ENCODE results near the gene GREB1.

Gene GREB1

DNA sequence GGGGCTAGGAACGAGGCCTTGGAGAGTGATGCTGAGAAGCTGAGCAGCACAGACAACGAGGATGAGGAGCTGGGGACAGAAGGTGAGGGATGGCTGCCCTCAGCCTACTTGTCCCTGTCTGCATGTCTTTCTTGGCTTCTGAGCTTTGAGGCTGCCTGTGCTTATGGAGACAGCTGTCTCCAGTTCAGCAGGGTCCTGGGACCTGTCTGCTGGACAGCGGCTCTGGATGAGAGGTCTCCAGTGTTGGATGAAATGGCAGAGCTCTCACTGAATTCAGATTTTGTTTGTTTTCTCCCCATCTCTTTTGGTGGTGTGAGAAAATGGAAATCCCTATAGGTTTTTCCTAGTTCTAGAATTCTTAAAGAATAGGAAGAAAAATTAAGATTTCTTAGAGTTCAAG is 81.4 kb downstream of the GREB1 start:
- DNase-seq: no peak

- no peak for DNase-seq
Measured at GRCh38 chr2:11616097-11616687, 82.3 kb downstream of the GREB1 start.

DNA sequence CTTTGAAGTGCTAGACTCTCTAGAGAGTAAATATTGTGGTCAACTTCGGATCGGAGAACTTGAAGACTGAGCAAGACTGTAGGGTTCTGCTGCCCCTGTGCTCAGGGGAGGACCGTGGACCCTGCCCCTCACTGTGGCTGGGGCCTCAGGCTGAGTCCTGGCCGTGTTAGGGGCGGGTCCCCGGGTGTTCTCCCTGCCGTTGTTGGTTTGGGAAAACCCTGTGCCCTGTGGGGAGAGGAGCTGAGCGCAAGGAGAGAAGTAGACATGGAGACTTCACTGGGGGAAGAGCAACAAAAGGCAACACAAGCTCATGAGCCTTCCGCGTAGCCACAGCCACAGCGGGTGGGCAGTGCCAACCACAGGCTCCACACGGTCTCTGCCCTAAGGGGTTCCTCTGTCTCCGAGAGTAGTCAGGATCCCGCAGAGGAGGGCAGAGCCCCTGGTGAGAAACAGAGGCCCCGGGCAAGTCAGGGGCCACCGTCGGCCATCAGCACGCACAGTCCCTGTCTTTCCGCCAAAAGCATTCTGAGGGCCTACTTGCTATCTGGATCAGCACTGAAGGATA is 83.1 kb downstream of the GREB1 start:
- no peak for DNase-seq

DNA sequence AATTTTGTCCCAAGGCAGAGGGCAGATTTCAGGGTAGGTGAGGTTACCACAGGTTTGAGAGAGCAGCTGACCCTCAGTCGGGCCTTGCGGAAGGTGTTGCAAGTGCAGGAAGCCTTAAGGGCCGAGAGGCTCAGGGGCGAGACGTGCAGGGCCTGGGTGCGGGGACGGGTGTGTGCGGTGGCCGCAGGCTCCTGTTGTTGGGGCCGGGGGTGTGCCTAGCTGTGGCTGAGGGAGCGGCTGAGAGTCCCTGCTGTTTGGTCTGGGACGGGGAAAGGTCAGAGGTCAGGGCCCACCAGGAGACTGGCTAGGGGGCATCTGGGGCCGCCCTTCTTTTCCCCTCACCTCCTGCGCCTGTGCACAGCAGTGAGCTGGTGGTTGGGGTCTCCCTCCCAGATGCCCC is 83.7 kb downstream of the GREB1 start:
- DNase-seq: no peak

DNA sequence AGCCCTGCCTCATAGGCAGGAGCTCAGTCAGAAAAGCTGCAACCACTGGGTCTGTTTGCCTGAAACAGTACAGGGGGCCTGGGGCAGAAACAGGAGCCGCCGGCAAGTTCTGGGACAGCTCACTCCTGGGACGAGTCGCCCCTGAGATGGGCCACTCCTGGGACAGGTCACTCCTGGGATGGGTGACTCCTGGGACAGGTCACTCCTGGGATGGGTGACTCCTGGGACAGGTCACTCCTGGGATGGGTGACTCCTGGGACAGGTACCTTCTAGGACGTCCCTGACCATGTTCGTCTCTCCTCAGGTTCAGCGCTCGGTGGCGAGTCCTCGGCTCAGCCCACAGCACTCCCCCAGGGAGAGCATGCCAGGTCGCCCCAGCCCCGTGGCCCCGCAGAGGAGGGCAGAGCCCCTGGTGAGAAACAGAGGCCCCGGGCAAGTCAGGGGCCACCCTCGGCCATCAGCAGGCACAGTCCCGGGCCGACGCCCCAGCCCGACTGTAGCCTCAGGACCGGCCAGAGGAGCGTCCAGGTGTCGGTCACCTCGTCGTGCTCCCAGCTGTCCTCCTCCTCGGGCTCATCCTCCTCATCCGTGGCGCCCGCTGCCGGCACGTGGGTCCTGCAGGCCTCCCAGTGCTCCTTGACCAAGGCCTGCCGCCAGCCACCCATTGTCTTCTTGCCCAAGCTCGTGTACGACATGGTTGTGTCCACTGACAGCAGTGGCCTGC is 84.3 kb downstream of the GREB1 start:
- DNase-seq: no peak

DNA sequence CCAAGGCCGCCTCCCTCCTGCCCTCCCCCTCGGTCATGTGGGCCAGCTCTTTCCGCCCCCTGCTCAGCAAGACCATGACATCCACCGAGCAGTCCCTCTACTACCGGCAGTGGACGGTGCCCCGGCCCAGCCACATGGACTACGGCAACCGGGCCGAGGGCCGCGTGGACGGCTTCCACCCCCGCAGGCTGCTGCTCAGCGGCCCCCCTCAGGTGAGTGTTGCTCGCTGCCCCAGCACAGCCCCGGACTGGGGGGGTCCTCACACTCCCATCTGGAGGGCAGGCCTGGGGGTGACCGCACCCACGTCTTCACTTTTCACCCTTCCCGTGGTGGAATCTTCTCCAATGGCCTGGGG is 84.8 kb downstream of the GREB1 start:
- no peak for DNase-seq

GRCh38 chr2:11621410-11621809 is 87.6 kb downstream of the GREB1 start:
- no peak for DNase-seq

- DNase-seq: no peak
Measured at GRCh38 chr2:11622611-11623010, 88.8 kb downstream of the GREB1 start.

DNA sequence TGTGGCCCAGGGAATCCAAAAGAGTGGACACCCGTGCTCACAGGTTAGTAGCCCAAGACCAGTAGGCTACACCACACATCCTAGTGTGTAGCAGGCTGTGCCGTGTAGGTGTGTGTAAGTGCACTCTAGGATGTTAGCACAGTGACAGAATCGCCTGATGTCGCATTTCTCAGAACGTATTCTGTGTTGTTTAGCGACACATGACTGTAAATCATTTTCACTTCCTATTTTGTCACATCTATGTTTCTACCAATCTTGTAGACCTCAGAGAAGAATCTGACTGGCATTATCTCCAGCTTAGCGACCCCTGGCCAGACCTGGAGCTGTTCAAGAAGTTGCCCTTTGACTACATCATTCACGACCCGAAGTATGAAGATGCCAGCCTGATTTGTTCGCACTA is 91.0 kb downstream of the GREB1 start:
- DNase-seq: no peak

DNA sequence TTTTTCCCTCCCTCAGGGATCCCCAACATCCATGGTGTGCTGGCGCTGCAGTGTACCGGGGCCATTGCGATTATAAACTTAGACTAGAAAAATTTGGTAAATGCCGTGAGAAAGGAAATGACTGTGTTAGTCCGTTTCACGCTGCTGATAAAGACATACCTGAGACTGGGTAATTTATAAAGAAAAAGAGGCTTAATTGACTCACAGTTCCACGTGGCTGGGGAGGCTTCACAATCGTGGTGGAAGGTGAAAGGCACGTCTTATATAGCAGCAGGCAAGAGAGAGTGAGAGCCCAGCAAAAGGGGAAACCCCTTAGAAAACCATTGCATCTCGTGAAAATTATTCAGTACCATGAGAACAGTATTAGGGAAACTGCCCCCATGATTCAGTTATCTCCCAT is 91.8 kb downstream of the GREB1 start:
- no peak for DNase-seq

DNA sequence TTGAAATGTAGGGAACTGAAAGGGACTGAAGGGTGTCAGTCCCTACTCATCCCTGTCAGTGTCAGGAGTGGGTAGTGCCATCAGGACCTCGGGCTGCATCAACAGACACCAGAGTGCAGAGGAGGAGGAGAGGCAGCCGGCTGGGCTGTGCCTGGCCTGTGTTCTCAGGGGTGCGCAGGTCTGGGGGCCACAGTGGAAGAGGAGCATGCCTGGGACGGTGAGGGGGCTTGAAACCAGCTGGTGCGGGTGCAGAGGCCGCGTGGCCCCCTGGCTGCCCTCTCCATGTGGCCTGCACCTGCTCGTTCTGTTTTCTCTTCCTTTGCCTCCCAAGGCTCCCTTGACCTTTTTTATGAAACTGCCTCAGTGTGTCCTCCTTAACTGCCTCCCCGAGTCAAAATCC is 94.8 kb downstream of the GREB1 start:
- DNase-seq: no peak

GRCh38 chr2:11629215-11629614 is 95.4 kb downstream of the GREB1 start:
- DNase-seq: no peak

GRCh38 chr2:11629851-11630250 is 96.0 kb downstream of the GREB1 start:
- DNase-seq: no peak

- no peak for DNase-seq
Measured at GRCh38 chr2:11630855-11631254, 97.0 kb downstream of the GREB1 start.

DNA sequence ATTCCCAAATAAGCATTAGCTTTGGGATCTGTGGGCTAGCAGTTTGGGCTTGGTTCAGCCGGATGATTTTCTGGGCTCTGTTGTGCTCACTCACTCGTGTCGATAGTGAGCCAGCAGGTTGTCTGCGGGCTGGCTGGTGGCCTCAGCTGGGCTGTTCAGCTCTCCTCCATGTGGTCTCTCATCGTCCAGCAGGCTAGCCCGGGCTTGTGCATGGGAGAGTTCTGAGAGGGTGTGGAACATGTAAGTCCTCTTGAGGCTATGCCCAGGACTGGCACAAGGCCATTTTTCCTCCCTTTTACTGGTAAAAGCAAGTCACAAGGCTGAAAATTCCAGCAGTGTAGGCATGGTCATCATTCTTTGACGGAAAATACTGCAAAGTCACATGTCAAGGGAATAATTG is 97.6 kb downstream of the GREB1 start:
- DNase-seq: no peak

- no peak for DNase-seq
Measured at GRCh38 chr2:11633923-11634478, 100.2 kb downstream of the GREB1 start.

GRCh38 chr2:11634584-11634983 is 100.7 kb downstream of the GREB1 start:
- DNase-seq: no peak

DNA sequence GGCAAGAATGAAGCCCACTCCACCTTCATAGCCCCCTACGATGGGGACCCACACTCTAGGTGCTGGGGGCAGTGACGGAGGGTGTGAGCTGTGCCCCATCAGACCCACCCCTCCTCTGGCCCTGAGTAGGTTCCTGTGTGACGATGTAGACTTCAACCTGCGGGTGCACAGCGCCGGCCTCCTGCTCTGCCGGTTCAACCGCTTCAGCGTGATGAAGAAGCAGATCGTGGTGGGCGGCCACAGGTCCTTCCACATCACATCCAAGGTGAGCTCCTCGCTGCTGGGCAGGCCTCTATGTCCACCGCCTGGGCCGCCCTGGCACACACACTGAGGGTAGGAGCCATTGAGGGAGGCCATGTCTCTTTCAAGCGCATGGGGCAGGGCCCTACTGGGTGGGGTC is 101.3 kb downstream of the GREB1 start:
- DNase-seq: no peak

GRCh38 chr2:11636593-11637295 is 102.9 kb downstream of the GREB1 start:
- no peak for DNase-seq

GRCh38 chr2:11637546-11637945 is 103.7 kb downstream of the GREB1 start:
- no peak for DNase-seq

- no peak for DNase-seq
Measured at GRCh38 chr2:11639503-11639902, 105.7 kb downstream of the GREB1 start.

GRCh38 chr2:11640132-11640531 is 106.3 kb downstream of the GREB1 start:
- no peak for DNase-seq

DNA sequence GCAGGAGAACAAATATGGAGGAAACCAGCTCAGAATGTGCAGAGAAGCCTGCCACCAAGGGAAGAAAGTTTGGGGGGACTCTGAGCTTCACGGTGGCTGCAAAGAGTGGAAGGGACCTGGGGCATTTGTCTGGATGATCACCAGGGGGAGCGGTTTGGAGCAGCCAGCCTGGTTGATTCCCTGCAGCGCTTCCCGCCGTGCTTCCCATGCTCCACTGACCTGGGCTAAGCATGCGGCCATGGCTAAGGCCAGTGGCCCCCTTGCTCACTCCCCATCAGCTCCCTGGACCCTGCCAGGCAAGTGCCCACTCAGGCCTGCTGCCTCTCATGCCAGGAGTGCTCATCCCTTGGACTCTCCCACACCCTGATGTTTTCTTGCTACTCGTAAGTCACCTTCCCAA is 109.1 kb downstream of the GREB1 start:
- DNase-seq: no peak

GRCh38 chr2:11644293-11644692 is 110.4 kb downstream of the GREB1 start:
- no peak for DNase-seq
